Neuron (in vitro differentiated cells): ENCODE measurements around the gene NDUFAF8.
"Not testable (repeated sequence)": the region's sequence is repeated elsewhere in the genome, so short reads cannot be mapped to it uniquely, and the experiment has no call there.

Experiments used
- H2AFZ ChIP-seq: one replicate; pipeline ENCODE4 v1.6.1; 2013; ENCODE audit warnings: low read depth, mild to moderate bottlenecking, inconsistent platforms, low read length, moderate library complexity
- H3K27me3 ChIP-seq: one replicate; pipeline ENCODE4 v1.6.1; 2013; ENCODE audit warnings: low read length; ENCODE audit not compliant: insufficient read depth
- H3K36me3 ChIP-seq: one replicate; pipeline ENCODE4 v1.6.1; 2013; ENCODE audit warnings: low read length; ENCODE audit not compliant: insufficient read depth
- H3K4me1 ChIP-seq: one replicate; pipeline ENCODE4 v1.6.1; 2013; ENCODE audit warnings: low read length; ENCODE audit not compliant: insufficient read depth
- H3K4me3 ChIP-seq: 2 replicates; pipeline ENCODE4 v1.5.1; 2013; ENCODE audit warnings: mild to moderate bottlenecking, low read length, moderate library complexity
- H3K9me3 ChIP-seq: one replicate; pipeline ENCODE4 v1.6.1; 2013; ENCODE audit warnings: low read length

NDUFAF8 gene

DNA sequence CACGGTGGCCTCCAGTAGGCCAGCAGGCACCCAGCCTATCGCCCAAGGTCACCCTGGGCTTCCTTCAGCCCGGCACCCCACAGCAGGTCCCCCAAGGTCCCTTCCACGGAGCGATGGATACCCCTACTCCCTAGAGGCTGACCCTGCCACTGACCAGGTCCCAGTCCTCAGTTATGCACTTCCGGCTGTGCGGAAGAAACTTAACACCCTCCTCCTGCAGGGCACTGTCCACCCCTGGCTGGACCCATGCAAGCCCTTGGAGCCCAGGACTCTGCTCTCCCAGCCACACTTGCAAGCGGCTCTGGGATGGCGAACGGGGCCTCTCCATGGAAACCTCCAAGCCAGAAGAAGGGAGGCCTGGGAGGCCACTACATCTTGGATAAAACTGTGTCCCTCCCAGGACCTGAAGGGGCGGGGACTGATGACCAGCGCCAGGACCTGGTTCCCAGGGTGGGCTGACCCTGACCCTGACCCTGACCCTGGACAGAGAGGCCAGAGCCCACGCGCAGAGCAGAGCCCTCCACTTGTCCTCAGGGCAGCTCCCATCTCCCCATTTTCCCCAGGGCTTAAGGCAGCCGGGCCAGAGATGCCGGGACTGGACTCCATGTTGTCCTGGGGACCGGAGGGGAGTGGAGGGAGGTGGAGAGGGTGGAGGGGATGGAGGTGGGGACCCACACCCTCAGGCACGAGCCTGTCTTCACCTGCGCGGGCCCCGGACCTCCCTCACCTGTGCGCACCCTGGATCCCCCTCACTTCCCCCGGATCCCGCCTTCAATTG, 17.1 kb upstream of the NDUFAF8 start:
- Histone ChIP-seq H2AFZ (peak overlapping the region; percentile 70), H3K4me1 (peaks cover 15% of the 10 kb centered on the region), H3K27me3 (no peaks in the 10 kb centered on the region), H3K9me3 (no peaks in the 10 kb centered on the region), H3K4me3 (peak overlapping the region; percentile 78), H3K36me3 (peaks cover 28% of the 10 kb centered on the region)

DNA sequence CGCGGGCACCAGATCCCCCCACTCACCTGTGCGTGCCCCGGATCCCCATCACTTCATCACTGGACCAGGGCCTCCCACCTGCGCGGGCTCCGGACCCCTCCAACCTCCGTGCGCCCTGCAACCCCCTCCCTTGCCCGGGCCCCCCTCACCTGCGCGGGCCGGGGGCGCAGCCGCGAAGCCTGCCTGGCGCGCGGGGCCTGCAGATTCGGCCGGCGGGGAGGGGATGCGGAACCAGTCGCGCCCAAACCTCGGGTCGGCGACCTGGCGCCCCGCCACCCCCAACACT, 16.6 kb upstream of the NDUFAF8 start:
- peaks cover 15% of the 10 kb centered on the region for H3K4me1 ChIP-seq
- H3K9me3 ChIP-seq: no peaks in the 10 kb centered on the region
- H3K27me3 ChIP-seq: no peaks in the 10 kb centered on the region
- H3K36me3 ChIP-seq: peaks cover 22% of the 10 kb centered on the region
- peak overlapping the region; percentile 70 for H2AFZ ChIP-seq
- H3K4me3 ChIP-seq: peak overlapping the region; percentile 78

DNA sequence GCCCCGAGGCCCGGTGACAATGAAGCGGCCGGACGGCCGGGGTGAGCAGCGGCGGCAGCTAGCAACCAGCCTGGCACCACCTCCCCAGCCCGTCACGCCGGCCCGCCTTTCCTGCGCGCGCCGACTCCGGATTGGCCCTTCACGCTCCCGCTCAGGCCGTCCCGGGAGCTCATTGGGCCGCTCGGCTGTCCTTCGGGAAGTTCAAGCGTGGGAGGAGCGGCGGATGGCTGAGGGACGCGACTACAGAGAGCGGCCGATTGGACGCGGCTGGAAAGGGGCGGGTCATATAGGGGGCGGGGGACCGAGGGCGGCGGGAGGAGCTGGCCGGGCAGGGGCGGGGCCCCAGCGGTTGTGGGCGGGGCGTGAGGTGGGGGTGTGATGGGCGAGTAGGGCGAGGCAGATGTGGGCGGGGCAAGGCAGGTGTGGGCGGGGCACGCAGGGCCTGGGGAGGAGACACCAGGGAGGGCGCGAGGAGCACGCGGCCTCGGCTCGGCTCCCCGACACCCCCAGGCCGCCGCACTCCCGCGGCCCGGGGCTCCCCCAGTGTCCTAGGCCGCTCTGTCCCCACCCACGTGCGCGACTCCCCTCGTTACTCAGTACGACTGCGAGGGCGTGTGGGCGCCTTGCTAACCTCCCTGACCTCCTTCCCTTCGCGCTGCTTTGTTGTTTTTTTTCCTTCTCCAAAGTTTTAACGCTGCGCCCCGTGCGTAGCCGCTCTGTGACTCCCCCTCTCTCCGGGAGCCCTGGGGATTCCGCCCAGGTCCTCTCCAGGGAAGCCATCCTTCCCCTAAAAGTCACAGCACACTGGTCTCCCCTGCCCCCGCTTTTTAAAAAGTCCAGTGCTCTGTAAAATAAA, 16.0 kb upstream of the NDUFAF8 start, which contains the start of gene CEP131:
Gene CEP131 (minus strand): TSS at position 60 of the 856 bp plus-strand sequence. CDS start 2,909 bp downstream, outside the sequence.
- Histone ChIP-seq H3K4me3 (peak within 1 kb of the TSS; percentile 78), H3K36me3 (peaks cover 18% of the 10 kb centered on the region), H3K9me3 (no peaks in the 10 kb centered on the region), H3K27me3 (no peaks in the 10 kb centered on the region), H2AFZ (peak within 1 kb of the TSS; percentile 70), H3K4me1 (peaks cover 15% of the 10 kb centered on the region)

DNA sequence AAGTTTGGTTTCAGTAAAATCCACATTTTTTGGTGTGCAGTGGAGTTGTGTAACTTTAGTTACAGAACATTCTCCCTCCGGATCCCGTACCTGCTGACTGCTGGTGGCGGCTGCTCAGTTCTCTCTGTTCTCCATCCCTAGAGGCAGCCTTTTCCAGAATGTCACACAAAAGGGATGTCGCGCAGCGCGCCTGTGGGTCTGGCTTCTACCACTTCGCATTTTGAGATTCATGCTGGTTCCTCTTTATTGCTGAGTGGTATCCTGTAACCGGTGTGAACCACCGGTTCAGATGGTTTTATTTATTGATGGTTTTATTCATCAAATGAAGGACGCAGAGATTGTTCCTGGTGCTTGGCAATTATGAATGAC, 15.4 kb upstream of the NDUFAF8 start:
- Histone ChIP-seq H3K27me3 (no peaks in the 10 kb centered on the region), H3K36me3 (peaks cover 15% of the 10 kb centered on the region), H3K4me1 (peaks cover 15% of the 10 kb centered on the region), H3K4me3 (no peak overlapping the region), H2AFZ (peak overlapping the region; percentile 58), H3K9me3 (no peaks in the 10 kb centered on the region)

DNA sequence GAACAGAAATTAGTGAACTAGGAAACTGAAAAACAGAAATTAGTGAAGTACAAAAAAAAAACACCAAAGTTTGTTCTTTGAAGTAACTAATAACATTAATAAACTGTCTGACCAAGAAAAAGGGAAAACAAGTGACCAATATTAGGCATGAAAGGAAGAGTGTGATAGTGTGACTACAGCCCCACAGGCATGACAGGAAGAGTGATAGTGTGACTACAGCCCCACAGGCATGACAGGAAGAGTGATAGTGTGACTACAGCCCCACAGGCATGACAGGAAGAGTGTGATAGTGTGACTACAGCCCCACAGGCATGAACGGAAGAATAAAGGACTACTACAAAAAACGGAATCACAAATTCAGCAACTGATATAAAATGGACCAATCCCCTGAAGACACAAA, 11.5 kb upstream of the NDUFAF8 start:
- not testable (repeated sequence) for H3K4me1 ChIP-seq, H3K27me3 ChIP-seq, H3K9me3 ChIP-seq, H3K4me3 ChIP-seq, H2AFZ ChIP-seq
- peaks cover 25% of the 10 kb centered on the region for H3K36me3 ChIP-seq

DNA sequence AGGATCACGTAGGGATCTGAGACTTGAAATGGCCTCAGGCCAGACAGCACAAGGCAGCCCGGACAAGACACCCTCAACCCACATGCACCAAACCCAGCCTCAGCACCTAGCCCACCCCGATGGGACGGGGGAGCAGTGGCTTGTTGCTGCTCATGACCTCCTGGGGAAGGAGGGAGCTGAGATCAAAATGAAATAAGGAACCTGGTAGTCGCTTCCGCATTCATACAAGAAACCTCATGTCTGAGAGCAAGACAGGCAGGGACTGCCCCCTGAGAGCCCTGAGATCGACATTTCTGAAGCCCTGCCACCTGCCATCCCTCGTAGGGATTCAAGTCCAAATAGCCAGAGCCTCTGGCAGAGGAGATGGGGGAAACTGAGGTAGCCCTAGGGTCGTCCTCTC, 10.7 kb upstream of the NDUFAF8 start:
- Histone ChIP-seq H3K4me1 (peaks cover 2% of the 10 kb centered on the region), H3K9me3 (no peaks in the 10 kb centered on the region)

DNA sequence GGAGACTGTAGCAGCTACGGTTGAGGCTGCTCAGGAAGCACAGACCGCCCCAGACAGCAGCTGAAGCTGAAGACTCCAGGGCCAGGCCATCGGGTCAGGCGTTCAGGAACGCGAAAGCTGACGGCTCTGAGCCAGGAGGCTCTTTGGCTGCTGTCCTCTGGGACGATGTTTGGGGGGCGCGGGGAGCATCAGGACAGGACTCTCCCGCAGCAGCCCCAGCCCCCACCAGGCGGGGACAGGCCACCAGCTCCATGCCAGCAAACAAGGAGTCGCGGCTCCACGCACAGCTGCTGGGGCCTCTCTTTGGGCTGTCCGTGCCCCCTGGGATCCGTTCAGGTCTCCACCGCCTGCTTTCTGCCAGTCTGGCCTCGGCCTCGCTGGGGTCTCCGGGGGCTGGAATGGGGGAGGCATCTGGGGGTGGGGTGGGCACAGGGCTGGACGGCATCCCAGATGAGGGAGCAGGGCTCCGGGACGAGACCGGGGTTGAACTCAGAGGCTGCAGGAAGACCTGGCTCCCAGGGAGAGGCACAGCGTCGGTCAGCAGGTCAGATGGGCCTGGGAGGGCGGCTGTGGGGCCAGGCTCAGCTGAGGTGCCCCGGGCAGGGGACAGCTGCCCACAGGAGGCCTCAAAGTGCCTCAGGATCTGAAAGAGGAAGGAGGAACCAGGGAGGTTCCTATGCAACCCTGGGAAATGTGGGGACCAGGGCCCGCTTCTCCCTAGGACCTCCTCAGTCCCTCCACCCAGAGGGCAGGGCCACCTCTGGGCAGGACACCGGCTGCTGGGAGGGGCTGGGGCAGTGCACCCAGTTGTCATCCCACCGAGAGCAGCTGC, 10.1 kb upstream of the NDUFAF8 start:
- no peak overlapping the region for H3K4me3 ChIP-seq
- H3K36me3 ChIP-seq: peaks cover 31% of the 10 kb centered on the region
- no peaks in the 10 kb centered on the region for H3K27me3 ChIP-seq
- H3K9me3 ChIP-seq: no peaks in the 10 kb centered on the region
- H3K4me1 ChIP-seq: no peaks in the 10 kb centered on the region
- no peak overlapping the region for H2AFZ ChIP-seq

More for the DNA sequence above, 10.7 kb upstream of the NDUFAF8 start:
- Histone ChIP-seq H3K27me3 (no peaks in the 10 kb centered on the region), H3K4me3 (no peak overlapping the region), H3K36me3 (peaks cover 31% of the 10 kb centered on the region), H2AFZ (no peak overlapping the region)

DNA sequence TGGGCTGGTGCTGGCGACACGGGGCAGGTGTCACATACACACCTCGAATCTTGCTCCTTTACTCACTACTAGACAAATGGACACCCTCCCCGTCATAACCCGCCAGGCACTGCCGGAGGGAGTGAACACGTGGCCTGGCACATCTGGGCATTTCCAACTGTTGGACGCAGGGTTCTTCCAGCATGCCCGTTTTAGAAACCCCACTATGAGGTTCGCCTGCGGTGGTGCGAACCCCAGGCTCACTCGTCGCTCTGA, 9.5 kb upstream of the NDUFAF8 start:
- Histone ChIP-seq H3K4me1 (no peaks in the 10 kb centered on the region), H3K4me3 (no peak overlapping the region), H2AFZ (no peak overlapping the region), H3K27me3 (no peaks in the 10 kb centered on the region), H3K9me3 (no peaks in the 10 kb centered on the region), H3K36me3 (peaks cover 31% of the 10 kb centered on the region)

DNA sequence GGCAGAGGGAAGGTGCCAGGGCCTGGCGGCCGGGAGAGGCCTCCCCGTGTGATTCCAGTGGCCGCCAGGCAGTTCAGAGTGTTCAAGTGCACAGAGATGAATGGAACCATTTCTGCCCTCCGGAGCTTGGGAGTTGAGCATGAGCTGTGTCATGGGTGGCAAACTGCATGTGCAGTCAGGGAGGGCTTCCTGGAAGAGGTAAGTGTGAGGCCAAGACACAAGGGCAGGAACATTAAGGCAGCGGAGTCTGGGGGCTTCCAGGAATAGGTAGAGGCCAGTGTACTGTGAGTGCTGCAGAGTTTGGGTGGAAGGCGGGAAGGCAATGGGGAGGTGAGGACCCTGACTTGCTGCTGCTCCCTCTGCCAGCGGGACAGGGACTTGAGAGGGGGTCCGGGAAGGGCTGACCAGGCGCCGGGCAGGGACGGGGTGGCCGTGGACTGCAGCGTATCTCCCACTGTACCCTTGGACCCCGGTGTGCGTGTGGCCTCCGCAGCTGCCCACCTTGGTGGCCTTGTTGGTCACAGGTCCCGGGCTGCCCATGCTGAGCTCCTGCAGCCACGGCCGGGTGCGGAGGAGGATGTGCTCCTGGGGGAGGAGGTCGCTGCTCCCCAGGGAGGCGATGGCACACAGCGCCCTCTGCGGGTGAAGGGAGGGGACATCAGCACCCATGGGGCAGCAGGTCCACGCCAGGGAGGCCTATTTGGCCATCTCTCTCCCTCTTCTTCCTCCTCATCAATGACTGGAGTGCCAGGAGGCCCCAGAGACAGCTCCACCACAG, 8.9 kb upstream of the NDUFAF8 start:
- peaks cover 31% of the 10 kb centered on the region for H3K36me3 ChIP-seq
- no peak overlapping the region for H2AFZ ChIP-seq
- H3K9me3 ChIP-seq: no peaks in the 10 kb centered on the region
- no peaks in the 10 kb centered on the region for H3K27me3 ChIP-seq
- no peak overlapping the region for H3K4me3 ChIP-seq
- H3K4me1 ChIP-seq: no peaks in the 10 kb centered on the region

DNA sequence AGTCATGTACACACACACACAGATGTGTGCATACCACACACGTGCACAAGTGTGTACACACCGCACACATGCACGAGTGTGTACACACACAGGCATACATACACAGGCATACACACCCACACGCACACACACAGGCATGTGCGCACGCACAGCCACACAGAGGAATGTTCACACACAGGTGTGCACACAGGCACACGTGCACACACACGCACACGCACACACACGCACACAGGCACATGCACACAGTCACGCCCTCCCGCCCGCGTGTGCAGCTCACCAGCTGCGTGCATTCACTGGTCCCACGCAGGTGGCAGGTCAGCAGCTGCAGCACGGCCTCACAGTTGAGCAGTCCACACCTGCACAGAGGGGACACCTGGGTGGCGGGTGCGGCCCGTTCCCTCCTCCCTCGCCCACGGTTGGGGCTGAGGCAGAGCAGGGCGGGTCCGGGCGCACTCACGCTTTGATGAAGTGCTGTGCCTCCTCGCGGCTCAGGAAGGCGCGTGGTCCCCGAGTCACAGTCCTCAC, 7.9 kb upstream of the NDUFAF8 start:
- no peak overlapping the region for H3K4me3 ChIP-seq
- no peaks in the 10 kb centered on the region for H3K27me3 ChIP-seq
- no peaks in the 10 kb centered on the region for H3K9me3 ChIP-seq
- peaks cover 31% of the 10 kb centered on the region for H3K36me3 ChIP-seq
- no peaks in the 10 kb centered on the region for H3K4me1 ChIP-seq
- no peak overlapping the region for H2AFZ ChIP-seq

DNA sequence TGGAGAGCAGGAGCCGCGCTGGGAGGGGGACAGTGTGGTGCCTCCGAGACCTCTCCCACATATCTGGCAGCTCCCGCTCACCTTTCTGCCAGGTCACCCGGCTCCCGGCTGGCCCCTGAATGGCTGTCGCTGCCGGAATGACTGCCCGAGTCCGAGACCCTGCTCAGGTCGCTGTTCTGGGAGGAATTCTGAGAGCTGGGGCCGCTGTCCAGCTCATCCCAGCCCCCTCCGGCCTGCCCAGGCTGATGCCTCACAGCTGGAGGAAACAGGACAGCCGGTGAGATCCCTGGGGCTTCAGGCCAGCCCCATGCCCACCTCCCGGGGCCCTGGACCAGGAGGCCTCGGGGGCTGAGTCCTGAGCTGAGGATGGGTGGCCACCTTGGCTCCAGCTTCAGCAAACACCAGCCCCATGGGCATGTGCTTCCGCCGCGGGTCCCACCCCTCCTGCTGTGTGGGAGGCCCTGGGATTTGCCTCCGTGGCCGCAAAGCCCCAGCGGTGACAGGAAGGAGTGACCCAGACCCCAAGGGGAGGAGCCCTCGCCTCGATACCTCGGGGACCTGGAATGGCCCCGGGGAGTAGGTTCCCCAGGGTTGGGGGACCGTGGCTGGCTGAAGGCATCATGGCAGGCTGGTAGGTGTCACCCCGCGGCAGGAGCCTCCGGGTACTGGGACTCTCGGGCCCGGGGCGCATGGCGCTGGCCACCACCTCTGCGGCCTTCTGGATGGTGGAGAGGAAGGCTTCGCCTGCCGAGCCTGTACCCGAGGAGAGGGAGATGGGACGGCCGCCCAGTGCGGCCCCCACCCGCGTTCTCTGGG, 7.1 kb upstream of the NDUFAF8 start:
- H2AFZ ChIP-seq: no peak overlapping the region
- H3K9me3 ChIP-seq: no peaks in the 10 kb centered on the region
- no peaks in the 10 kb centered on the region for H3K4me1 ChIP-seq
- no peaks in the 10 kb centered on the region for H3K27me3 ChIP-seq
- no peak overlapping the region for H3K4me3 ChIP-seq
- peaks cover 31% of the 10 kb centered on the region for H3K36me3 ChIP-seq
